GM18511 (cell line): ENCODE results near the gene ZSWIM6.

Experiments used
- ATAC-seq: cut with Tn5 transposase; IDR thresholded peaks from one replicate; pipeline ENCODE4 v1.9.1; 2021; ENCODE audit warnings: mild to moderate bottlenecking, moderate library complexity; ENCODE audit not compliant: unreplicated experiment

ZSWIM6 gene

GRCh38 chr5:61331407-61332357, at the start of gene ZSWIM6:
TSS of gene ZSWIM6 (plus strand) at chr5:61332258. CDS start at chr5:61332273, 15 bp downstream.
- ATAC-seq, result peak; percentile 67

GRCh38 chr5:61283471-61283870, 48.6 kb upstream of the ZSWIM6 start:
- no peak for ATAC-seq

DNA sequence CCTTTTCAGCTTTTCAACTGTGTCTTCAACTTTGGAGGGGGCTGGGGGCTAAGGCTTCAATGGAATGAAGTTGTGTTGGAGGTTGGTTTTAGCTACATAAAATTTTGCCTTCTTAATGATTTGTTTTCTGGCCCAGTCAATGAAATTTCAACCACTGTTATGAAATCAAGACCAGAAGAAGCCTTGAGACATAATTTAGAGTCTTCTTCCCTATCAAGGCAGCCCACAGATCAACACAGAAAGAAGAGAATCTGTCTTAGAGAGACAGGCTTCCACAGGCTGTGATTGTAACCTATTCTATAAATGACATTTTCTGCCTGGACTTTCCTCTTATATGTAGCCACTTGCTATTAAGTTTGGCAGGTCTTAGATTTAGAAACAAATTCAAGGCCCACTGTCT, 46.5 kb upstream of the ZSWIM6 start:
- no peak for ATAC-seq

DNA sequence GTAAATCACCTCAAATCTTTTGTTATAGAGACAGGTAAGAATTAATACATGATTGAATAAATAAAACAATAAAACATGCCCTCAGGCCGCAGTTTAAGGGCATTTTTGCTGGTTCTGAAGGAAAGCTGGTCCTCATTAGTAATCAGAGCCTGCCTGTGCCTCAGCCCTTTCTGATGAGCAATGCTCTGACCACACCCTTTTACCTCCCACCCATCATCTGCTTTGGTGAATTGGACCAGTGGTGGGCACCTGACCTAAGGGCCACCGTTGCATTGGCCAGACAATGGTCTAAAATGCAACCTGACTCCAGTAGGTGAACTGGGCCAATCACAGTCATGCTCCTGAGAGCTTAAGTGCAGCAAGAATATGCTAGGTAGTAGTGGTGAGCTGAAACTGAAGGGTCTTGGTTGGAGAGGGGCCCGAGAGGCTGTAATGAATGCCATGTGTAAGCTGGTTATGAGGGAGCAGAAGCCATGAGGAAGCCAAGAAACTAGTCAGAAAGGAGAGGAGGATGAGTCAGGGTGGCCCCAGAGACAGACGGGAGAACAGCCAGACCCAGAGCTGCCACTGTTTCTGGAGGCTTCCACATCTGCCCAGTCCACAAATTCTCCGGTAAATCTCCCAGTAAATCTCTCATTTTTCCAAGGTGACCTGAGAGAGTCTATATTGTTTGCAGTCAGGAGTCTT, 45.5 kb upstream of the ZSWIM6 start:
- ATAC-seq, result no peak

DNA sequence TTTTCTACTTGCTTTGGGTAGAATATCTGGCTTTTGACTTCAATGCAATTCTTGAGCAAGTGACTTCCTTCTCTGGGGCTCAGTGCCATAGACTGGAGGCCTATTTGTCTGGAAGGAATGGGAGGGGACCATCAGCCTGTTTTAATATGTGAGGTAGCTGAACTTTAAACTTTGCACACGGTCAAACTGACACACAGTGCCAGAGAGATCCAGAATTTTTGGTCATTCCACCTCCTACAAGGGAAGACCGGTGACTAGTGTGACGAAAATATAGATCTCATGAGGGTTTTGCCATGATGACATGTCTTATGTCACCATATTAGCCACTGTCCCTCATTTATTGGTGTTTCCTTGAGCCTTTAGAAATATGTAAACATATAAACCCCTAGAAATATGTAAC, 44.6 kb upstream of the ZSWIM6 start:
- ATAC-seq, result no peak

DNA sequence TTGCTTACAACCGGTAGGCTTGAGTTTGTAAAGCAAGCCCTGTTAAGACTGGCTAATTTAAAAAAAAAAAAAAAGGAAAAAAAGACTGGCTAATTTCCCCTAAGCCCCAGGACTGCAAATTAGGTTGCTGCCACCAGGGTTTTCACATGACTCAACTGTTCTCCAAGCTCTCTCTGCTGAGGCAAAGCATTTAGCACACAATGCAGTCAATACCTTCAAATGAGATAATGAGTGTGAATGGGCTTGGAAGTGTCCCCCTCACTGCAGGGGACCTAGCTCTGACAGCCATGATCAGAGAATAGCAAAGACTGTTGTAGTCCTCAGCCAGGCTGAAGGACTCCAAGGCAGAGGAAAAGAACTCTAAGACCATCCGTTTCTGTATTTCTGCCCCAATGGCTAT, 42.8 kb upstream of the ZSWIM6 start:
- no peak for ATAC-seq

GRCh38 chr5:61289669-61290306, 42.3 kb upstream of the ZSWIM6 start:
- ATAC-seq, result no peak

GRCh38 chr5:61290791-61291210, 41.3 kb upstream of the ZSWIM6 start:
- no peak for ATAC-seq

GRCh38 chr5:61292062-61292657, 39.9 kb upstream of the ZSWIM6 start:
- no peak for ATAC-seq

DNA sequence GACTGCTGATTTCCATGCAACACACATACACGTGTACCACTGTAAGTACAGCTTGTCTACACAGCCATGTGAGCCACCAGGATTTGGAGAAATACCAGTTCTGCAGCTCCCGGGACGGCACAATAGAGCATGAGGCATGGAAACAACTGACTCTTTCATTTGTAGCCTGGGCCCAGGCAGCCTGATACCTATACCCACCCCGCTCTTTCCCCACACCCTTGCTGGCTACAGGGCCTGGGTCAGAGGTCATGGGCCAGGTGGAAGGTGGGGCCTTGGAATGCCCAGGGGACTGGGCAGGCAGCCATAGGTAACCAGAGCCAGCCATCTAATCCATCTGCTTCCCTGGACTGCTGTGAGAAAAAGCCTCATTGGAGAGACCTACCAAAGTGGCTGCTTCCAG, 39.0 kb upstream of the ZSWIM6 start:
- ATAC-seq, result no peak

- no peak for ATAC-seq
These were observed 38.2 kb upstream of the ZSWIM6 start for GRCh38 chr5:61293873-61294272.

DNA sequence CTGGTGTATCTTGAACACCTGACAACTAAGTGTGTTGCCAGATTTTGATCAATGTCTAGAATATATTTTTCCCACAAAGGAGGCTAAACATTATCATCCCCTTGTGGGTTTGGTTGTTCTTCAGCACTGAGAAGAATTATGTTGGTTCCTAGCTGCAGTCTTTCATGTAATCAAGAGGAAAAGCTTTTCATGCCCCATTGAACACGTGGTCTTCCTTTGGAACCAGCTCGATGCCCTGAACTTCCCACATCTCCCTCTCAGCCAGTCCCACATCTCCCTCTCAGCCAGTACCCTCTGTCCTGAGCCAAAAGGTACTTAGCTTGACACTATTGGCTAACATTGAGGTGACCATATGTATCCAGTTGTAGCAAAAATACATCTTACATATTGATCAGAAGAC, 36.7 kb upstream of the ZSWIM6 start:
- ATAC-seq, result no peak

GRCh38 chr5:61298066-61298465, 34.0 kb upstream of the ZSWIM6 start:
- no peak for ATAC-seq

- no peak for ATAC-seq
These were observed 33.5 kb upstream of the ZSWIM6 start for GRCh38 chr5:61298580-61298979.

- ATAC-seq, result no peak
These were observed 32.8 kb upstream of the ZSWIM6 start for GRCh38 chr5:61299261-61299681.

GRCh38 chr5:61301341-61302199, 30.5 kb upstream of the ZSWIM6 start:
- no peak for ATAC-seq

DNA sequence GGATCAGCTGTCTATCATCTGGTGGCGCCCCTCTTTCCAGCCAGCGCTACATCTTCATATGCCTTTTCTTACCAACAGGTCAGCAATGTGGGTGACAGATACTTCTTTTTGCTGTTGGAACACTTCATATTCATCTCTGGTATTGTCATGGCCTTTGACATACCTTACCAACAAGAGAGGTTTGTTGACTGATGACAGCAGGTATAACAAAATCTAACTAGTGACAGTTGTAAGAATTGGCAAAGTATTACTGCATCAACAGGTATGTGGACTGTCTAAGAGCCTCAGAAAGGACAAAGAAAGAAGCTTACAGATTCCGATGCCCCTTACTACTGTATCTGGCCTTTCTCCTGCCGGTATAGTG, 29.9 kb upstream of the ZSWIM6 start:
- ATAC-seq, result no peak

DNA sequence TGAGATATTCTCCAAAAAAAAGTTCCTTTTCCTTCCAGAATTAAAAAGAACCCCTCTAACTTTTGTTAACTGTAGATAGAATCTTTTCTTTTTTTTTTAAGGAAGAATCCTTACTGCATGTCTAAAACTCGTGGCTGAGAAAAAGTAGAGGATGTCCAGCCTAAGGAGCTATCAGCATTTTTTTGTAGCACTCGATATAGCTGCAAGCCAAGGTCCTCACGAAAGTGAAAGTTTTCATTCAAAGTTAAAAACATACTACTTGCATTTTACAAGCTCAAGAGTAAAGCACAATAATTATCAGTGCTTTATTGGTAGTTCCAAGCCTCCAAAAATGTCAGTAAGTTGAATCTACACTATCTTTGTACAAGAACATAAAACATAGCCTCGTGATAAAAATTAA, 28.7 kb upstream of the ZSWIM6 start:
- ATAC-seq, result no peak

- ATAC-seq, result no peak
These were observed 27.3 kb upstream of the ZSWIM6 start for GRCh38 chr5:61304590-61305381.
